ENCODE results near the gene ABO. TPM values are rescaled to one million over a fixed set of nuclear protein-coding genes. Genes with fewer than 3 reads are reported as not detected.

The ABO gene
- total and polyA plus RNA-seq, 7 donors: 0.03 to 0.86 (median 0.51) TPM

GRCh38 chr9:133248726-133249295, 26.2 kb downstream of the ABO start:
- Histone ChIP-seq H3K9me3 (peaks cover 2% of the 10 kb centered on the region), H3K27me3 (ENCODE audit: insufficient read depth in 3 of 3, low read length in 2 of 3) (peaks cover 0 to 29% (median 3%) of the 10 kb centered on the region in 3 donors), H3K4me1 (no peaks in the 10 kb centered on the region), H3K27ac (no peak overlapping the region), H3K36me3 (ENCODE audit: insufficient read depth in 1 of 2, low read depth in 1 of 2) (no peaks in the 10 kb centered on the region), H3K4me3 (no peak overlapping the region)
- intact Hi-C loops (cut with DNase I): no loop called here
- ATAC-seq (no peak), DNase-seq (no peak)
- 82 to 87% (median 86%) methylated on average over 8 of the region's 8 CpGs for WGBS, 3 donors
- TF ChIP-seq, protein P1, sequence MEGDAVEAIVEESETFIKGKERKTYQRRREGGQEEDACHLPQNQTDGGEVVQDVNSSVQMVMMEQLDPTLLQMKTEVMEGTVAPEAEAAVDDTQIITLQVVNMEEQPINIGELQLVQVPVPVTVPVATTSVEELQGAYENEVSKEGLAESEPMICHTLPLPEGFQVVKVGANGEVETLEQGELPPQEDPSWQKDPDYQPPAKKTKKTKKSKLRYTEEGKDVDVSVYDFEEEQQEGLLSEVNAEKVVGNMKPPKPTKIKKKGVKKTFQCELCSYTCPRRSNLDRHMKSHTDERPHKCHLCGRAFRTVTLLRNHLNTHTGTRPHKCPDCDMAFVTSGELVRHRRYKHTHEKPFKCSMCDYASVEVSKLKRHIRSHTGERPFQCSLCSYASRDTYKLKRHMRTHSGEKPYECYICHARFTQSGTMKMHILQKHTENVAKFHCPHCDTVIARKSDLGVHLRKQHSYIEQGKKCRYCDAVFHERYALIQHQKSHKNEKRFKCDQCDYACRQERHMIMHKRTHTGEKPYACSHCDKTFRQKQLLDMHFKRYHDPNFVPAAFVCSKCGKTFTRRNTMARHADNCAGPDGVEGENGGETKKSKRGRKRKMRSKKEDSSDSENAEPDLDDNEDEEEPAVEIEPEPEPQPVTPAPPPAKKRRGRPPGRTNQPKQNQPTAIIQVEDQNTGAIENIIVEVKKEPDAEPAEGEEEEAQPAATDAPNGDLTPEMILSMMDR (IDR thresholded peaks at IDR 0.05): no peak

- Histone ChIP-seq H3K27ac (no peak overlapping the region), H3K9me3 (no peaks in the 10 kb centered on the region), H3K4me3 (no peak overlapping the region), H3K27me3 (ENCODE audit: insufficient read depth in 3 of 3, low read length in 2 of 3) (peaks cover 0 to 29% (median 3%) of the 10 kb centered on the region in 3 donors), H3K4me1 (no peaks in the 10 kb centered on the region), H3K36me3 (ENCODE audit: insufficient read depth in 1 of 2, low read depth in 1 of 2) (no peaks in the 10 kb centered on the region)
- DNase-seq (no peak), ATAC-seq (no peak)
- intact Hi-C loops (cut with DNase I): no loop called here
- TF ChIP-seq, protein P1 (IDR thresholded peaks at IDR 0.05): no peak
- WGBS, 3 donors: 70 to 77% (median 74%) methylated on average over 6 of the region's 6 CpGs
These were observed 27.4 kb downstream of the ABO start for GRCh38 chr9:133247632-133248031.

GRCh38 chr9:133246991-133247390, 28.0 kb downstream of the ABO start:
- no peaks in the 10 kb centered on the region for H3K4me1 ChIP-seq
- no peak overlapping the region for H3K27ac ChIP-seq
- H3K9me3 ChIP-seq: no peaks in the 10 kb centered on the region
- TF ChIP-seq, protein P1 (IDR thresholded peaks at IDR 0.05): no peak
- ATAC-seq (no peak), DNase-seq (no peak)
- WGBS, 3 donors: 81 to 86% (median 85%) methylated on average over 6 of the region's 6 CpGs
- intact Hi-C loops (cut with DNase I): no loop called here
- no peak overlapping the region for H3K4me3 ChIP-seq
- no peaks in the 10 kb centered on the region for H3K36me3 ChIP-seq (ENCODE audit: insufficient read depth in 1 of 2, low read depth in 1 of 2)
- peaks cover 0 to 34% (median 3%) of the 10 kb centered on the region in 3 donors for H3K27me3 ChIP-seq (ENCODE audit: insufficient read depth in 3 of 3, low read length in 2 of 3)

GRCh38 chr9:133246562-133246961, 28.4 kb downstream of the ABO start:
- ATAC-seq: no peak
- TF ChIP-seq, protein P1 (IDR thresholded peaks at IDR 0.05): no peak
- Histone ChIP-seq H3K4me1 (no peaks in the 10 kb centered on the region), H3K9me3 (no peaks in the 10 kb centered on the region), H3K36me3 (ENCODE audit: insufficient read depth in 1 of 2, low read depth in 1 of 2) (no peaks in the 10 kb centered on the region), H3K4me3 (no peak overlapping the region), H3K27me3 (ENCODE audit: insufficient read depth in 3 of 3, low read length in 2 of 3) (peaks cover 0 to 36% (median 3%) of the 10 kb centered on the region in 3 donors), H3K27ac (no peak overlapping the region)
- intact Hi-C loops (cut with DNase I): no loop called here
- 79 to 84% (median 83%) methylated on average over 16 of the region's 16 CpGs for WGBS, 3 donors
- DNase-seq: no peak

DNA sequence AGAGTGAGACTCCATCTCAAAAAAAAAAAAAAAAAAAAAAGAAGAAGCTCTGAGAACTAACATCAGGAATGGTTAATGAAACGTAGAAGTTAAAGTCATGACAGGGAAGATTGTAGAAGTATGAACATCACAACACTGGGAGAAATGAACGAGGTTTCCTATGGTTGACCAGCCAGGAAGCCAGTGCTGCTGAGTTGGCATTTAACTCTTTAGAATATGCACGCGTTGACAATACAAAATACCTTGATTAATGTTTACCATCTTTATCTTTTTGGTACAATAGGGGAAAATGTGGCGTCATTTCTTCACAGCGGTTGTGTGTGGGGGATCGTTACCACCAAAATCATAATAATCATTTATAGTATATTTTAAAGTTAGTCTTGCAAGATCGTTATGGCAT, 32.0 kb downstream of the ABO start:
- Histone ChIP-seq H3K4me3 (no peak overlapping the region), H3K4me1 (no peaks in the 10 kb centered on the region), H3K27ac (no peak overlapping the region), H3K27me3 (ENCODE audit: insufficient read depth in 3 of 3, low read length in 2 of 3) (peaks cover 0 to 50% (median 3%) of the 10 kb centered on the region in 3 donors), H3K9me3 (no peaks in the 10 kb centered on the region), H3K36me3 (ENCODE audit: insufficient read depth in 1 of 2, low read depth in 1 of 2) (no peaks in the 10 kb centered on the region)
- intact Hi-C loops (cut with DNase I): no loop called here
- TF ChIP-seq, protein P1 (IDR thresholded peaks at IDR 0.05): no peak
- WGBS, 3 donors: 73 to 76% (median 74%) methylated on average over 8 of the region's 8 CpGs
- ATAC-seq (no peak), DNase-seq (no peak)
